Middle frontal gyrus (tissue), 1 donor: ENCODE measurements around the gene TICAM2.

Experiments used
- DNase-seq: peaks from one replicate; pipeline ENCODE4 v3.0.0-alpha.2; 2015; ENCODE audit warnings: low spot score; ENCODE audit errors: extremely low spot score

Gene TICAM2

GRCh38 chr5:115573133-115573532 is 29.1 kb downstream of the TICAM2 start:
- no peak for DNase-seq

- DNase-seq: peak; percentile 68
These were observed 30.8 kb downstream of the TICAM2 start for GRCh38 chr5:115571441-115571878.

GRCh38 chr5:115568668-115569067 is 33.6 kb downstream of the TICAM2 start:
- no peak for DNase-seq

GRCh38 chr5:115565233-115565632 is 37.0 kb downstream of the TICAM2 start:
- DNase-seq: no peak

GRCh38 chr5:115561176-115561575 is 41.1 kb downstream of the TICAM2 start:
- no peak for DNase-seq

- no peak for DNase-seq
These were observed 42.8 kb downstream of the TICAM2 start for GRCh38 chr5:115559524-115559923.

- no peak for DNase-seq
These were observed 43.8 kb downstream of the TICAM2 start for GRCh38 chr5:115558388-115558956.

- DNase-seq: no peak
These were observed 44.5 kb downstream of the TICAM2 start for GRCh38 chr5:115557667-115558387.

- DNase-seq: no peak
These were observed 46.0 kb downstream of the TICAM2 start for GRCh38 chr5:115556276-115556675.

GRCh38 chr5:115555084-115555633 is 47.1 kb downstream of the TICAM2 start:
- DNase-seq: no peak

GRCh38 chr5:115553082-115553481 is 49.2 kb downstream of the TICAM2 start:
- DNase-seq: no peak

GRCh38 chr5:115551415-115551814 is 50.9 kb downstream of the TICAM2 start:
- DNase-seq: no peak

- no peak for DNase-seq
These were observed 53.1 kb downstream of the TICAM2 start for GRCh38 chr5:115549154-115549553.

- no peak for DNase-seq
These were observed 53.6 kb downstream of the TICAM2 start for GRCh38 chr5:115548683-115549082.

- no peak for DNase-seq
These were observed 56.9 kb downstream of the TICAM2 start for GRCh38 chr5:115545351-115545882.

- DNase-seq: peak; percentile 92
These were observed 57.6 kb downstream of the TICAM2 start, which contains the start of gene FEM1C for GRCh38 chr5:115544436-115545350. FEM1C (minus strand) TSS chr5:115544775; CDS start chr5:115543493, 1,282 bp downstream.

- no peak for DNase-seq
These were observed 58.2 kb downstream of the TICAM2 start for GRCh38 chr5:115544043-115544435.

GRCh38 chr5:115543365-115544042 is 58.8 kb downstream of the TICAM2 start:
- no peak for DNase-seq

GRCh38 chr5:115542651-115543364 is 59.5 kb downstream of the TICAM2 start:
- no peak for DNase-seq

- no peak for DNase-seq
These were observed 60.2 kb downstream of the TICAM2 start for GRCh38 chr5:115542086-115542485.
